Ishikawa (cell line): ENCODE data around the gene LILRB2.

ENCODE experiments used
- CEBPB ChIP-seq: IDR thresholded peaks from 2 replicates; pipeline ENCODE4 v1.6.1; 2012
- CREB1 ChIP-seq: IDR thresholded peaks from 2 replicates; pipeline ENCODE4 v1.6.1; 2012; ENCODE audit warnings: low read depth
- EGR1 ChIP-seq: IDR thresholded peaks from 2 replicates; pipeline ENCODE4 v1.6.1; 2012
- EP300 ChIP-seq: IDR thresholded peaks from 2 replicates; pipeline ENCODE4 v1.6.1; 2012; ENCODE audit warnings: borderline replicate concordance
- FOXM1 ChIP-seq: IDR thresholded peaks from 2 replicates; pipeline ENCODE4 v1.6.1; 2012; ENCODE audit warnings: low read depth, borderline replicate concordance
- MAX ChIP-seq: IDR thresholded peaks from 2 replicates; pipeline ENCODE4 v1.6.1; 2012
- NFIC ChIP-seq: IDR thresholded peaks from 2 replicates; pipeline ENCODE4 v1.6.1; 2012
- RAD21 ChIP-seq: IDR thresholded peaks from 2 replicates; pipeline ENCODE4 v1.6.1; 2012; ENCODE audit warnings: low read depth
- REST ChIP-seq: IDR thresholded peaks from 2 replicates; pipeline ENCODE4 v1.6.1; 2012; ENCODE audit warnings: low read depth, mild to moderate bottlenecking
- TAF1 ChIP-seq: IDR thresholded peaks from 2 replicates; pipeline ENCODE4 v1.6.1; 2012; ENCODE audit warnings: low read depth, mild to moderate bottlenecking
- TCF12 ChIP-seq: IDR thresholded peaks from 2 replicates; pipeline ENCODE4 v1.6.1; 2012; ENCODE audit warnings: low read depth
- TEAD4 ChIP-seq: IDR thresholded peaks from 2 replicates; pipeline ENCODE4 v1.6.1; 2012
- USF1 ChIP-seq: IDR thresholded peaks from 2 replicates; pipeline ENCODE4 v1.6.1; 2012
- YY1 ChIP-seq: IDR thresholded peaks from 2 replicates; pipeline ENCODE4 v1.6.1; 2012; ENCODE audit warnings: low read depth
- ZBTB7A ChIP-seq: IDR thresholded peaks from 2 replicates; pipeline ENCODE4 v1.6.1; 2012; ENCODE audit warnings: low read depth

The LILRB2 gene

GRCh38 chr19:54281007-54281728 lies at the start of gene LILRB2:
TSS of gene LILRB2 (minus strand) at chr19:54281110. CDS start at chr19:54280496, 614 bp downstream.
- TF ChIP-seq CEBPB = no peak
- no peak for TF ChIP-seq CREB1
- no peak for TF ChIP-seq FOXM1

GRCh38 chr19:54329476-54330165 lies 48.7 kb upstream of the LILRB2 start:
- TF ChIP-seq FOXM1 = no peak
- TF ChIP-seq USF1 = no peak
- no peak for TF ChIP-seq EGR1
- no peak for TF ChIP-seq REST
- TF ChIP-seq TEAD4 = no peak

GRCh38 chr19:54325631-54326030 lies 44.7 kb upstream of the LILRB2 start:
- TF ChIP-seq RAD21 = no peak
- no peak for TF ChIP-seq YY1
- no peak for TF ChIP-seq TEAD4

GRCh38 chr19:54325194-54325621 lies 44.3 kb upstream of the LILRB2 start:
- TF ChIP-seq FOXM1 (no peak), EP300 (no peak), RAD21 (peak; percentile 49), CREB1 (no peak)

GRCh38 chr19:54324071-54324470 lies 43.2 kb upstream of the LILRB2 start:
- TF ChIP-seq EP300 (no peak), FOXM1 (no peak)

GRCh38 chr19:54319892-54320670 lies 39.2 kb upstream of the LILRB2 start:
- TF ChIP-seq TAF1 (no peak), RAD21 (no peak), USF1 (no peak), NFIC (no peak), FOXM1 (no peak), EP300 (no peak), CREB1 (no peak), CEBPB (no peak), EGR1 (no peak), REST (no peak), YY1 (no peak), ZBTB7A (no peak), TCF12 (no peak)

- no peak for TF ChIP-seq RAD21
- no peak for TF ChIP-seq ZBTB7A
- no peak for TF ChIP-seq CREB1
- no peak for TF ChIP-seq YY1
- no peak for TF ChIP-seq FOXM1
- TF ChIP-seq MAX = no peak
- TF ChIP-seq TAF1 = no peak
- no peak for TF ChIP-seq CEBPB
- no peak for TF ChIP-seq USF1
- no peak for TF ChIP-seq TEAD4
- TF ChIP-seq REST = no peak
- TF ChIP-seq EP300 = no peak
- no peak for TF ChIP-seq TCF12
- TF ChIP-seq NFIC = no peak
- no peak for TF ChIP-seq EGR1
These were observed 38.1 kb upstream of the LILRB2 start for GRCh38 chr19:54319049-54319448.
